SK-N-SH treated with all-trans-retinoic acid at 6 μM for 48 hours (cell line): ENCODE data around the gene UNC5B.

ENCODE experiments used
- ATAC-seq: fragments of 200-7000 bp; cut with Tn5 transposase; 3 replicates; pipeline ENCODE4 v1.9.1; 2020; ENCODE audit warnings: mild to moderate bottlenecking, moderate library complexity
- ARNTL ChIP-seq: fragments of 450-650 bp; formaldehyde crosslinking; IDR thresholded peaks from 2 replicates; pipeline ENCODE4 v1.5.0; 2020; ENCODE audit warnings: low read depth, mild to moderate bottlenecking, moderate library complexity, borderline replicate concordance
- BACH2 ChIP-seq: fragments of 250-450 bp; sonication (Bioruptor Pico); IDR thresholded peaks from 2 replicates; pipeline ENCODE4 v1.9.0; 2021; ENCODE audit warnings: mild to moderate bottlenecking, borderline replicate concordance
- CREB5 ChIP-seq: fragments of 250-450 bp; sonication (Bioruptor Pico); IDR thresholded peaks from 2 replicates; pipeline ENCODE4 v1.5.1; 2020; ENCODE audit warnings: low read depth, mild to moderate bottlenecking, moderate library complexity
- CSDC2 ChIP-seq: fragments of 250-450 bp; sonication (Bioruptor Pico); IDR thresholded peaks from 2 replicates; pipeline ENCODE4 v1.5.0; 2020; ENCODE audit warnings: mild to moderate bottlenecking, moderate library complexity
- ESRRG ChIP-seq: fragments of 250-450 bp; sonication (Bioruptor Pico); IDR thresholded peaks from 2 replicates; pipeline ENCODE4 v1.6.1; 2021; ENCODE audit warnings: mild to moderate bottlenecking
- GLIS3 ChIP-seq: fragments of 250-450 bp; sonication (Bioruptor Pico); IDR thresholded peaks from 2 replicates; pipeline ENCODE4 v1.5.0; 2020; ENCODE audit warnings: mild to moderate bottlenecking, moderate library complexity
- ISL1 ChIP-seq: fragments of 250-450 bp; sonication (Bioruptor Pico); IDR thresholded peaks from 2 replicates; pipeline ENCODE4 v2.1.2; 2022; ENCODE audit warnings: mild to moderate bottlenecking, moderate library complexity
- OSR1 ChIP-seq: fragments of 250-450 bp; sonication (Bioruptor Pico); IDR thresholded peaks from 2 replicates; pipeline ENCODE4 v1.8.0; 2022; ENCODE audit warnings: moderate library complexity, mild to moderate bottlenecking, inconsistent platforms
- POU6F1 ChIP-seq: fragments of 250-450 bp; sonication (Bioruptor Pico); IDR thresholded peaks from 2 replicates; pipeline ENCODE4 v1.8.0; 2021; ENCODE audit warnings: low read depth, mild to moderate bottlenecking, moderate library complexity, borderline replicate concordance
- PPARA ChIP-seq: fragments of 250-450 bp; sonication (Bioruptor Pico); IDR thresholded peaks from 2 replicates; pipeline ENCODE4 v1.5.0; 2020; ENCODE audit warnings: mild to moderate bottlenecking, borderline replicate concordance
- TCF4 ChIP-seq: fragments of 250-450 bp; sonication (Bioruptor Pico); IDR thresholded peaks from 2 replicates; pipeline ENCODE4 v1.8.0; 2021; ENCODE audit warnings: mild to moderate bottlenecking, moderate library complexity, borderline replicate concordance
- TOX ChIP-seq: fragments of 250-450 bp; sonication (Bioruptor Pico); IDR thresholded peaks from 2 replicates; pipeline ENCODE4 v1.8.0; 2021; ENCODE audit warnings: mild to moderate bottlenecking, moderate library complexity, borderline replicate concordance
- TSHZ2 ChIP-seq: fragments of 250-450 bp; sonication (Bioruptor Pico); IDR thresholded peaks from 2 replicates; pipeline ENCODE4 v1.5.0; 2020; ENCODE audit warnings: mild to moderate bottlenecking, moderate library complexity
- ZC3H10 ChIP-seq: fragments of 250-450 bp; sonication (Bioruptor Pico); IDR thresholded peaks from 2 replicates; pipeline ENCODE4 v1.5.1; 2021; ENCODE audit warnings: mild to moderate bottlenecking, moderate library complexity
- ZFP3 ChIP-seq: fragments of 250-450 bp; sonication (Bioruptor Pico); IDR thresholded peaks from 2 replicates; pipeline ENCODE4 v1.5.0; 2020; ENCODE audit warnings: mild to moderate bottlenecking, moderate library complexity
- ZFP30 ChIP-seq: fragments of 450-650 bp; formaldehyde crosslinking; IDR thresholded peaks from 2 replicates; pipeline ENCODE4 v1.5.0; 2022; ENCODE audit warnings: mild to moderate bottlenecking, moderate library complexity
- ZNF565 ChIP-seq: fragments of 450-650 bp; formaldehyde crosslinking; conservative IDR thresholded peaks from 2 replicates; pipeline ENCODE4 v1.5.0; 2020; ENCODE audit warnings: low read depth, mild to moderate bottlenecking, moderate library complexity
- ZNF70 ChIP-seq: fragments of 450-650 bp; formaldehyde crosslinking; IDR thresholded peaks from 2 replicates; pipeline ENCODE4 v1.5.0; 2020; ENCODE audit warnings: mild to moderate bottlenecking, moderate library complexity
- ZNF8 ChIP-seq: fragments of 450-650 bp; formaldehyde crosslinking; IDR thresholded peaks from 2 replicates; pipeline ENCODE4 v1.5.0; 2020; ENCODE audit warnings: mild to moderate bottlenecking, moderate library complexity
- TF ChIP-seq, protein P1 (sequence below): fragments of 250-450 bp; sonication (Bioruptor Pico); IDR thresholded peaks from 2 replicates; pipeline ENCODE4 v1.5.1; 2021; ENCODE audit warnings: mild to moderate bottlenecking, moderate library complexity
- TF ChIP-seq, protein P2 (sequence below): fragments of 250-450 bp; sonication (Bioruptor Pico); IDR thresholded peaks from 2 replicates; pipeline ENCODE4 v1.8.0; 2020; ENCODE audit warnings: mild to moderate bottlenecking, moderate library complexity, borderline replicate concordance

Gene UNC5B

DNA sequence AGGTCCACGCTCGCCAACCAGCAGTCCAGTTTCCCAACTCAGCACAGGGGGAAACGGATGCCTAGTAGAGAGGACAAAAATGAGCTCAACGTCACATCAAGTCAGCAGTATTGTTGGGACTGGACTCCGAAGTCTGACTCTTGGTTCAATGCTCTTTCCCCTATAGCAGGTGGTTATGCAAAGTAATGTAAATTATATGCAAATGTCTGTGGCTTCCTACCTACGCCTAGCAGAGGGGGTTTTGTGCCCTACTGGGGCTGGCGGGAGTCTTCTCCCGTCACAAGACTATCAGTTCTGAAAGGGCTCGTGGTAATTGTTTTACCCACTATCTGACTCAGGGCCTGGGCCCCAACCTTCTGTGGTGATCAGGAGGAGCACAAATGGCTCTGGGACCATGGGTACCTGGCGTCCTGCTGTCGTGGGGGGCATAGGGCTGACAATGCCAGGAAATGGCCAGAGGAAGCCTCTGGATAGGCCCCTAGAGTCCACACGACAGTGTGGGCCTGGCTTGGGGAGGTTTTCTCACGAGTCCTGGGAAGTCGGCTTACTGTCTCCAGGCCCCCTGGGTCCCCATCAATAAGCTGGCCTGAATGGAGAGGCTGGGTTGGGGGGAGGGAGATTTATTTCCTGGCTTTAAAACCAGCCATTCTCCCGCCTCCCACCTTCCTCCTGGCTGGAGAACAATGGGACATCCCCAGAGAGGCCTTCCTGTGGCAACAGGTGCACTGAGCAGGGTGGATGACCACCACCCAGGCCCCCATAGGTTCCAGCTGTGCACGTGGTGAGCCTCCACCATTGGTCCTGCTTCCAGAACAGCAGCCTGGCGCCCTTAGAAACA is 41.8 kb downstream of the UNC5B start:
- no peak for ATAC-seq
- TF ChIP-seq POU6F1 (CRISPR knock-in tag) (no peak), CSDC2 (CRISPR knock-in tag) (no peak), BACH2 (no peak), GLIS3 (no peak), ZFP30 (CRISPR knock-in tag) (no peak), CREB5 (CRISPR knock-in tag) (no peak), ZNF70 (CRISPR knock-in tag) (no peak), OSR1 (CRISPR knock-in tag) (no peak), ZFP3 (CRISPR knock-in tag) (no peak), TSHZ2 (CRISPR knock-in tag) (no peak), ZC3H10 (CRISPR knock-in tag) (no peak), ARNTL (CRISPR knock-in tag) (no peak), TOX (no peak), PPARA (CRISPR knock-in tag) (no peak)
- TF ChIP-seq, protein P1, sequence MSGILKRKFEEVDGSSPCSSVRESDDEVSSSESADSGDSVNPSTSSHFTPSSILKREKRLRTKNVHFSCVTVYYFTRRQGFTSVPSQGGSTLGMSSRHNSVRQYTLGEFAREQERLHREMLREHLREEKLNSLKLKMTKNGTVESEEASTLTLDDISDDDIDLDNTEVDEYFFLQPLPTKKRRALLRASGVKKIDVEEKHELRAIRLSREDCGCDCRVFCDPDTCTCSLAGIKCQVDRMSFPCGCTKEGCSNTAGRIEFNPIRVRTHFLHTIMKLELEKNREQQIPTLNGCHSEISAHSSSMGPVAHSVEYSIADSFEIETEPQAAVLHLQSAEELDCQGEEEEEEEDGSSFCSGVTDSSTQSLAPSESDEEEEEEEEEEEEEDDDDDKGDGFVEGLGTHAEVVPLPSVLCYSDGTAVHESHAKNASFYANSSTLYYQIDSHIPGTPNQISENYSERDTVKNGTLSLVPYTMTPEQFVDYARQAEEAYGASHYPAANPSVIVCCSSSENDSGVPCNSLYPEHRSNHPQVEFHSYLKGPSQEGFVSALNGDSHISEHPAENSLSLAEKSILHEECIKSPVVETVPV (CRISPR knock-in tag), result no peak
- TF ChIP-seq, protein P2, sequence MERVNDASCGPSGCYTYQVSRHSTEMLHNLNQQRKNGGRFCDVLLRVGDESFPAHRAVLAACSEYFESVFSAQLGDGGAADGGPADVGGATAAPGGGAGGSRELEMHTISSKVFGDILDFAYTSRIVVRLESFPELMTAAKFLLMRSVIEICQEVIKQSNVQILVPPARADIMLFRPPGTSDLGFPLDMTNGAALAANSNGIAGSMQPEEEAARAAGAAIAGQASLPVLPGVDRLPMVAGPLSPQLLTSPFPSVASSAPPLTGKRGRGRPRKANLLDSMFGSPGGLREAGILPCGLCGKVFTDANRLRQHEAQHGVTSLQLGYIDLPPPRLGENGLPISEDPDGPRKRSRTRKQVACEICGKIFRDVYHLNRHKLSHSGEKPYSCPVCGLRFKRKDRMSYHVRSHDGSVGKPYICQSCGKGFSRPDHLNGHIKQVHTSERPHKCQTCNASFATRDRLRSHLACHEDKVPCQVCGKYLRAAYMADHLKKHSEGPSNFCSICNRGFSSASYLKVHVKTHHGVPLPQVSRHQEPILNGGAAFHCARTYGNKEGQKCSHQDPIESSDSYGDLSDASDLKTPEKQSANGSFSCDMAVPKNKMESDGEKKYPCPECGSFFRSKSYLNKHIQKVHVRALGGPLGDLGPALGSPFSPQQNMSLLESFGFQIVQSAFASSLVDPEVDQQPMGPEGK (CRISPR knock-in tag), result no peak

GRCh38 chr10:71254834-71255549 is 42.6 kb downstream of the UNC5B start:
- TF ChIP-seq ESRRG (CRISPR knock-in tag) (no peak), PPARA (CRISPR knock-in tag) (0 out of 2 replicates have a peak, but pooled peaks have one; percentile 21)
- ATAC-seq, result no peak

DNA sequence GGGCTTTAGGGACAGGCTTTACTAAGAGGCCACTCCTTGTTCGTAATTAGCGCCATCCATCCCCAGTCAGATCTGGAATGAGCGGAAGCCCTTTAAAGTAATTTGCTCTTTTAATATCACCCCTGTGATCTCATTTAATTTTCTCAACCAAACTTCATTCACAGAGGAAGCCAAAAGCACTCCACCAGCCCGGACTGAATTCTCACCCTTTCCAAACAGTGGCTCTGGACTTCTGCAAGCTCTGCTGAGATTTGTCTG is 43.1 kb downstream of the UNC5B start:
- no peak for ATAC-seq

More for the DNA sequence above, 43.1 kb downstream of the UNC5B start:
- TF ChIP-seq ZNF565 (CRISPR knock-in tag) (no peak), ISL1 (CRISPR knock-in tag) (no peak), CREB5 (CRISPR knock-in tag) (no peak), ZC3H10 (CRISPR knock-in tag) (no peak), ZNF8 (no peak), OSR1 (CRISPR knock-in tag) (no peak), GLIS3 (no peak), ZNF70 (CRISPR knock-in tag) (no peak), CSDC2 (CRISPR knock-in tag) (no peak), ZFP3 (CRISPR knock-in tag) (no peak), TOX (no peak), POU6F1 (CRISPR knock-in tag) (no peak), TCF4 (no peak; the same call in 1 of the 2 replicates), ZFP30 (CRISPR knock-in tag) (no peak), PPARA (CRISPR knock-in tag) (no peak)
- TF ChIP-seq, protein P1 (CRISPR knock-in tag), result no peak
- TF ChIP-seq, all 23 proteins: peak for 0
